ENCODE results near the gene COL9A3. TPM values are rescaled to one million over a fixed set of nuclear protein-coding genes. Genes with fewer than 3 reads are reported as not detected.
A peak's percentile ranks its signal among the peaks of the same experiment; 100 is the strongest.

Gene COL9A3
- total RNA-seq, 1 experiment from 2014 or later, result 8.5 TPM

DNA sequence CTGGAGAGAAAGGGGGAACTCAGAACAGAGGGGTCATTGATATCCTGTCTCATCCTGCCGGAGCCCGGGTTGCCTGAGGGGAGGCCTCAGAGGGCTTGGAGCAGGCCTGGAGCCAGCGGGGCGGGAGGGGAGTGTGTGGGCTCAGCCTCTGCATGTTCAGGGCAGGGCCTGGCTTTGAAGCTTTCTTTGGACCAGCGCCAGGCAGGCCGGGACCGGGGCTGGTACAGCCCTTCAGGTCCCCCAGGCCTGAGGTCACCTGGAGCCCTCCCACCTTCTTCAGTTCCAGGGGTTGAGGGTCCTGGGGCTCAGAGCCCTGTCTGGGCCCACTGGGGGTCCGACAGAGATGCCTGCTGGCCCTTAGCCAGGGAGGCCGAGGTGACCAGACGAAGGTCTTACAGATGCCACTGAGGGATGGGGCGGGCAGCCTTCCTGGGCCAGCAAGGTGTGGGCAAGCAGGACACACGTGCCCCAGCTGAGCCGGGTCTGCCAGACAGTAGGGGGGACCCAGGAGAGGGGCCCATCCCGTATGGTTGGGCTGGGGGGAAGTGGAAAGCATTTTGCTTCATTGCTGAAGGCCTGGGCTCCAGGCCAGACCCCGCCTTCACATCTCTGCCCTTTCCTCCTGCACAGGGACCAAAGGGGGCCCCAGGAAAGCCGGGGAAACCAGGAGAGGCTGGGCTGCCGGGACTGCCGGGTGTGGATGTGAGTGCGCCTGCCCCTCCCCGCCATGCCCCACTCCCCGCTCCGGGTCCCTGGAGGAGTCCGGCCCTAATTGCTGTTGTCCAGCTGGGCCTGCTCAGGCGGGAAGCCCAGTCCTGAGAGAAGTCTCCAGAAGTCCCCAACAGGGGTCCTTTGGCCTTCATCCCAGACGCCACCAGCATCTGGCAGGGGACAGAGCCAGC is 2.0 kb downstream of the COL9A3 start:
- H3F3A ChIP-seq (ENCODE audit: insufficient read depth, low read depth), result peaks cover 45% of the 10 kb centered on the region; the same call in 1 of the 2 replicates
- H3K4me3 ChIP-seq, result no peak overlapping the region
- DNase-seq, result peak; percentile 50 to 76
- intact Hi-C loops (cut with micrococcal nuclease; ENCODE audit: unreplicated experiment), result no loop called here
- POLR2A ChIA-PET (ENCODE audit: unreplicated experiment), result interaction anchor here (0.6 kb wide), 1 partner anchor 25 kb away, joined by 4 read pairs; no protein-coding TSS in a partner anchor
- CTCF ChIA-PET, result no interaction called here
- H3K27me3 ChIP-seq (ENCODE audit: insufficient read depth, low read depth), result peaks cover 12% of the 10 kb centered on the region
- H4K20me1 ChIP-seq (ENCODE audit: insufficient read depth), result peaks cover 4% of the 10 kb centered on the region; the same call in 1 of the 2 replicates
- H3K36me3 ChIP-seq (ENCODE audit: low read depth), result no peaks in the 10 kb centered on the region
- TF ChIP-seq EZH2 (IDR thresholded peaks at IDR 0.05; ENCODE audit: low read depth) (no peak), CTCF (conservative IDR thresholded peaks at IDR 0.05) (no peak)
- BruUV-seq (replicated peaks), result no TSS peak
- H3K27ac ChIP-seq, result peak overlapping the region; percentile 30; the same call in 1 of the 2 replicates
- peaks cover 48% of the 10 kb centered on the region for H3K4me1 ChIP-seq (replicated peaks; ENCODE audit: insufficient read depth)
- no peaks in the 10 kb centered on the region for H3K9me2 ChIP-seq (ENCODE audit: insufficient read depth)
- peak overlapping the region; percentile 41 for H3K4me2 ChIP-seq
- no peak overlapping the region for H2AFZ ChIP-seq
- no peaks in the 10 kb centered on the region for H3K79me2 ChIP-seq (ENCODE audit: low read depth)
- H3K9me3 ChIP-seq (ENCODE audit: insufficient read depth, low read depth), result no peaks in the 10 kb centered on the region

DNA sequence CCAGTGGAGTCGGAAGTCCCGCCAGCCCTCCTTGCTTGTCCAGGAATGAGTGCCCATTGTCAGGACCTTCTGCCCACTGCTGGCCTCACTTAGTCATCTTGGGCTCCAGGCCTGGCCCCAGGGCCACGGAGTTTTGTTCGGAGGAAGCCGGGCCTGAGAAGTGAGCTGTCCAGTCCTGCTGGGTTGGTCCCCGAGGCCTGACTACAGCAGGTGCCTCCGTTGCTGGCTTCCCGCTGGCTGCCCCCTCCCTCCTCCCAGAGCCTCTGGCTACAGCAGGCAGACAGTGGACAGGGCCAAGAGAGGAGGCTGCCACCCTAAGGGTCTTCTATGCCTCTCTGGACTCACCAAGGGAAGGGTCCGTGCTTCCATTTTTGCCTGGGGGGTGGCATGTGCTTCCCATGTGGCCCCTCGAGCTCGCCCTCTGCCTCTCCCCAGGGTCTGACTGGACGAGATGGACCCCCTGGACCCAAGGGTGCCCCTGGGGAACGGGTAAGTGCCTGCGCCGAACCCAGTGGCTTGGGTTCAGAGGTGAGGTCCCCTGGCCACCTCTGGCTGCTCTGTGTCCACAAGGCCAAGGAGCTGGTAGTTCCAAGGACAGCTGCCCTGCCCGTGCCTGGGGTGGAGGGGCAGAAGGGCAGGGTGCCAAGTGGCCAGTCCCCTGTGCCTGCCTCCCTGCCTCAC is 2.8 kb downstream of the COL9A3 start:
- Histone ChIP-seq H3K9me3 (ENCODE audit: insufficient read depth, low read depth) (no peaks in the 10 kb centered on the region), H3K4me1 (replicated peaks; ENCODE audit: insufficient read depth) (peaks cover 54% of the 10 kb centered on the region), H3K27me3 (ENCODE audit: insufficient read depth, low read depth) (peaks cover 12% of the 10 kb centered on the region), H3K4me3 (no peak overlapping the region), H3K79me2 (ENCODE audit: low read depth) (no peaks in the 10 kb centered on the region), H3K9me2 (ENCODE audit: insufficient read depth) (no peaks in the 10 kb centered on the region), H3K36me3 (ENCODE audit: low read depth) (no peaks in the 10 kb centered on the region), H4K20me1 (ENCODE audit: insufficient read depth) (no peaks in the 10 kb centered on the region), H2AFZ (no peak overlapping the region), H3K4me2 (peak overlapping the region; percentile 41), H3F3A (ENCODE audit: insufficient read depth, low read depth) (peaks cover 40% of the 10 kb centered on the region; the same call in 1 of the 2 replicates), H3K27ac (peak overlapping the region; percentile 30)
- DNase-seq, result peak; percentile 90 to 91
- POLR2A ChIA-PET (ENCODE audit: unreplicated experiment), result interaction anchor here (0.6 kb wide), 1 partner anchor 26 kb away, joined by 4 read pairs; no protein-coding TSS in a partner anchor
- intact Hi-C loops (cut with micrococcal nuclease; ENCODE audit: unreplicated experiment), result no loop called here
- no TSS peak for BruUV-seq (replicated peaks)
- TF ChIP-seq CTCF (conservative IDR thresholded peaks at IDR 0.05), result no peak
- TF ChIP-seq EZH2 (IDR thresholded peaks at IDR 0.05; ENCODE audit: low read depth), result no peak
- CTCF ChIA-PET, result interaction anchor here (0.6 kb wide), 2 partner anchors 22 to 521 kb away, joined by 3 to 4 read pairs; no protein-coding TSS in a partner anchor

DNA sequence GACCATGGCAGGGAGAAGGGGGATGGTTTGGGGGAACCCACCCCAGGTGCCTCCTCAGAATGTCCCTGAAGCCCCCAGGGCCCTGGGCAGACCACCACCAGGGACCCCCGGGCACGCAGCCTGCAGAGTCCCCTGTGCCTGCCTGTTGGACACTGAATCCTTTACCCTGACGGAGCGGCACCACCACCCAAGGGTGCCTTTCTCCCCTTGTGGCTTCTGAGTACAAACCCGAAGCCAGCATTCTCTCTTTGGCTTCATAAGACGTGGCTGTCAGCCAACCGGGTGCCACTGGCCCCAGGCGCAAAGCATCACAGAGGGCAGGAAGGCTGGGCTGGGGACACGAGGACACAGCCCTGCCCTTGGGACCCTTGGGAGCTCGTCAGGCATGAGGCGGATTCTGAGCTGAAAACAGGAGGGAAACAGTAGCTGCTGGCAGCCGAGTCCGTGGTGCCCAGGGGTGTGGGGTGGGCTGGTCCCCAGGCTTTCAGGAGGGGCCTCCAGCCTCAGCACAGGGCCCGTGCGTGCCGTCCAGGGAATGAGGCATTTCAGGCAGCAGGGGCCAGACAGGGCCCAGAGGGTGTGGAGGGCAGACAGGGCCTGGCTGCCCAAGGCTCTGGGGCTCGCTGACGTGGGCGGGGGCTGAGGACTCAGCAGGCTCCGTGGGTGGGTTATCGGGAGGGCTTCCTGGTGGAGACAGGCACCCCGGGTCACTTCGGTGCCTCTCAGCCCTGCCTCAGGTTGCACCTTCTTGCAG is 3.5 kb downstream of the COL9A3 start:
- no peaks in the 10 kb centered on the region for H3K79me2 ChIP-seq (ENCODE audit: low read depth)
- no peaks in the 10 kb centered on the region for H4K20me1 ChIP-seq (ENCODE audit: insufficient read depth)
- TF ChIP-seq EZH2 (IDR thresholded peaks at IDR 0.05; ENCODE audit: low read depth) (no peak), CTCF (conservative IDR thresholded peaks at IDR 0.05) (no peak)
- no peak for DNase-seq
- intact Hi-C loops (cut with micrococcal nuclease; ENCODE audit: unreplicated experiment), result no loop called here
- peaks cover 33% of the 10 kb centered on the region; the same call in 1 of the 2 replicates for H3F3A ChIP-seq (ENCODE audit: insufficient read depth, low read depth)
- H2AFZ ChIP-seq, result no peak overlapping the region
- peaks cover 51% of the 10 kb centered on the region for H3K4me1 ChIP-seq (replicated peaks; ENCODE audit: insufficient read depth)
- no peak overlapping the region for H3K4me3 ChIP-seq
- H3K4me2 ChIP-seq, result peak overlapping the region; percentile 41
- H3K9me2 ChIP-seq (ENCODE audit: insufficient read depth), result no peaks in the 10 kb centered on the region
- H3K9me3 ChIP-seq (ENCODE audit: insufficient read depth, low read depth), result no peaks in the 10 kb centered on the region
- POLR2A ChIA-PET (ENCODE audit: unreplicated experiment), result no interaction called here
- H3K27me3 ChIP-seq (ENCODE audit: insufficient read depth, low read depth), result peaks cover 12% of the 10 kb centered on the region
- CTCF ChIA-PET, result interaction anchor here (0.8 kb wide), 1 partner anchor 26 kb away, joined by 8 read pairs; no protein-coding TSS in a partner anchor
- no peaks in the 10 kb centered on the region for H3K36me3 ChIP-seq (ENCODE audit: low read depth)
- no peak overlapping the region for H3K27ac ChIP-seq
- no TSS peak for BruUV-seq (replicated peaks)

Measured in PC-9 (cell line).